Activated B cell treated with CpG ODN at 0.5 μM for 24 hours (primary cell): ENCODE data around the gene TALDO1. TPM values are rescaled to one million over a fixed set of nuclear protein-coding genes. Genes with fewer than 3 reads are reported as not detected.
"Not testable (repeated sequence)": the region's sequence is repeated elsewhere in the genome, so short reads cannot be mapped to it uniquely, and the experiment has no call there.

Experiments
- ATAC-seq: fragments of 200-7000 bp; cut with Tn5 transposase; one replicate; pipeline ENCODE4 v1.10.0; 2021; ENCODE audit warnings: low read depth, mild to moderate bottlenecking, moderate library complexity
- CTCF ChIA-PET: fragments of 350-600 bp; sonication (Branson Sonifier 250); formaldehyde crosslinking; loops from one replicate; lab custom pipeline; 2021; ENCODE audit warnings: antibody characterized with exemption; lab: Charles Lee
- POLR2A ChIA-PET: fragments of 350-600 bp; sonication (Branson Sonifier 250); formaldehyde crosslinking; loops from one replicate; lab custom pipeline; 2021; ENCODE audit warnings: antibody characterized with exemption; lab: Charles Lee
- DNase-seq: peaks from one replicate; pipeline ENCODE4 v3.0.0; 2022
- H3K27ac Mint-ChIP-seq: one replicate; pipeline ENCODE4 v1.8.0; 2020; ENCODE audit warnings: mixed read lengths
- H3K27me3 Mint-ChIP-seq: one replicate; pipeline ENCODE4 v1.8.0; 2021; ENCODE audit warnings: mixed read lengths
- H3K36me3 Mint-ChIP-seq: one replicate; pipeline ENCODE4 v1.8.0; 2021; ENCODE audit warnings: low read depth, mixed read lengths
- H3K4me1 Mint-ChIP-seq: one replicate; pipeline ENCODE4 v1.8.0; 2021; ENCODE audit warnings: mixed read lengths
- H3K4me3 Mint-ChIP-seq: one replicate; pipeline ENCODE4 v1.8.0; 2020; ENCODE audit warnings: mild to moderate bottlenecking, mixed read lengths
- H3K9me3 Mint-ChIP-seq: one replicate; pipeline ENCODE4 v1.8.0; 2020; ENCODE audit warnings: mixed read lengths
- CTCF ChIP-seq: fragments of 200-600 bp; IDR thresholded peaks from one replicate; pipeline ENCODE4 v1.8.0; 2022; ENCODE audit warnings: antibody characterized with exemption, mild to moderate bottlenecking
- intact Hi-C: fragments of 100-400 bp; cut with micrococcal nuclease; formaldehyde crosslinking; loops from one replicate; pipeline ENCODE4 v1.15.1; 2024
- total RNA-seq: library from RNA; stranded (reverse); gene quantifications from 2 replicates; pipeline ENCODE4 v1.2.3, GENCODE V29; 2022

The TALDO1 gene
- total RNA-seq, 1 donor from 2014 or later: 194 TPM

- Mint-ChIP-seq H3K4me1 (peaks cover 10% of the 10 kb centered on the region), H3K36me3 (no peaks in the 10 kb centered on the region), H3K27me3 (peaks cover 16% of the 10 kb centered on the region), H3K27ac (no peak overlapping the region), H3K9me3 (no peaks in the 10 kb centered on the region), H3K4me3 (no peak overlapping the region)
- DNase-seq (no peak), ATAC-seq (no peak)
- no peak for TF ChIP-seq CTCF
- CTCF ChIA-PET: no interaction called here
- POLR2A ChIA-PET: no interaction called here
- intact Hi-C loops: no loop called here
These were observed 14.2 kb upstream of the TALDO1 start for GRCh38 chr11:733072-733471.

- CTCF ChIA-PET, ATAC-seq, H3K27ac Mint-ChIP-seq, H3K9me3 Mint-ChIP-seq, H3K36me3 Mint-ChIP-seq, POLR2A ChIA-PET, H3K4me3 Mint-ChIP-seq, DNase-seq, intact Hi-C loops: not testable (repeated sequence)
- peaks cover 11% of the 10 kb centered on the region for H3K4me1 Mint-ChIP-seq
- H3K27me3 Mint-ChIP-seq: peaks cover 24% of the 10 kb centered on the region
These were observed 12.7 kb upstream of the TALDO1 start for GRCh38 chr11:734541-734940.

- no peak for TF ChIP-seq CTCF
- intact Hi-C loops: no loop called here
- ChIA-PET CTCF (no interaction called here), POLR2A (interaction anchor here (0.6 to 1.0 kb wide), 3 partner anchors 11 to 44 kb away, joined by 5 to 12 read pairs (median 5); no protein-coding TSS in a partner anchor)
- Mint-ChIP-seq H3K9me3 (no peaks in the 10 kb centered on the region), H3K27ac (no peak overlapping the region), H3K36me3 (no peaks in the 10 kb centered on the region), H3K4me3 (no peak overlapping the region), H3K4me1 (peaks cover 11% of the 10 kb centered on the region), H3K27me3 (peaks cover 20% of the 10 kb centered on the region)
- no peak for DNase-seq
- ATAC-seq: no peak
These were observed 9.9 kb upstream of the TALDO1 start for GRCh38 chr11:737366-737765.

- POLR2A ChIA-PET: interaction anchor here (0.7 to 1.0 kb wide), 2 partner anchors 10 to 11 kb away, joined by 5 read pairs; no protein-coding TSS in a partner anchor
- CTCF ChIA-PET, H3K4me3 Mint-ChIP-seq, DNase-seq, ATAC-seq, H3K9me3 Mint-ChIP-seq, intact Hi-C loops, H3K27ac Mint-ChIP-seq, H3K36me3 Mint-ChIP-seq: not testable (repeated sequence)
- peaks cover 20% of the 10 kb centered on the region for H3K27me3 Mint-ChIP-seq
- peaks cover 11% of the 10 kb centered on the region for H3K4me1 Mint-ChIP-seq
These were observed 9.4 kb upstream of the TALDO1 start for GRCh38 chr11:737899-738298.

GRCh38 chr11:742156-742546, 5.1 kb upstream of the TALDO1 start:
- CTCF ChIA-PET: no interaction called here
- Mint-ChIP-seq H3K9me3 (no peaks in the 10 kb centered on the region), H3K4me3 (no peak overlapping the region), H3K27me3 (peaks cover 17% of the 10 kb centered on the region), H3K27ac (no peak overlapping the region), H3K36me3 (no peaks in the 10 kb centered on the region), H3K4me1 (peaks cover 14% of the 10 kb centered on the region)
- no peak for TF ChIP-seq CTCF
- no peak for DNase-seq
- POLR2A ChIA-PET: interaction anchor here (0.7 kb wide), 1 partner anchor 16 kb away, joined by 3 read pairs; no protein-coding TSS in a partner anchor
- no peak for ATAC-seq
- intact Hi-C loops: no loop called here

GRCh38 chr11:742571-743201, 4.6 kb upstream of the TALDO1 start:
- Mint-ChIP-seq H3K27ac (no peak overlapping the region), H3K9me3 (no peaks in the 10 kb centered on the region), H3K4me1 (peaks cover 9% of the 10 kb centered on the region), H3K27me3 (peaks cover 11% of the 10 kb centered on the region), H3K4me3 (no peak overlapping the region), H3K36me3 (no peaks in the 10 kb centered on the region)
- ChIA-PET POLR2A (no interaction called here), CTCF (no interaction called here)
- intact Hi-C loops: no loop called here
- ATAC-seq: no peak
- no peak for DNase-seq
- no peak for TF ChIP-seq CTCF
